Progenitor cell of endocrine pancreas (in vitro differentiated cells): ENCODE results near the gene PRSS38. TPM values are rescaled to one million over a fixed set of nuclear protein-coding genes. Genes with fewer than 3 reads are reported as not detected.

Experiments used
- DNase-seq: peaks from one replicate; pipeline ENCODE4 v3.0.0; 2021; ENCODE audit warnings: low spot score; ENCODE audit not compliant: unreplicated experiment
- H3K27ac Mint-ChIP-seq: 2 replicates; pipeline ENCODE4 v1.8.0; 2021; ENCODE audit warnings: mild to moderate bottlenecking, moderate library complexity, mixed read lengths
- H3K27me3 Mint-ChIP-seq: 2 replicates; pipeline ENCODE4 v1.8.0; 2021; ENCODE audit warnings: mixed read lengths
- H3K36me3 Mint-ChIP-seq: 2 replicates; pipeline ENCODE4 v1.8.0; 2022; ENCODE audit warnings: mixed read lengths; ENCODE audit not compliant: insufficient read depth
- H3K4me1 Mint-ChIP-seq: 2 replicates; pipeline ENCODE4 v1.8.0; 2021; ENCODE audit warnings: low read depth, mixed read lengths
- H3K4me3 Mint-ChIP-seq: 2 replicates; pipeline ENCODE4 v1.8.0; 2021; ENCODE audit warnings: low read depth, mild to moderate bottlenecking, moderate library complexity, mixed read lengths
- H3K9me3 Mint-ChIP-seq: 2 replicates; pipeline ENCODE4 v1.8.0; 2021; ENCODE audit warnings: low read depth, mixed read lengths
- total RNA-seq: library from RNA; stranded (reverse); gene quantifications from 2 replicates; pipeline ENCODE4 v1.2.1, GENCODE V29; 2021
- TF ChIP-seq, protein P1 (sequence below): fragments of 200-600 bp; sonication (generic); IDR thresholded peaks from one replicate; pipeline ENCODE4 v1.5.0; 2021; ENCODE audit warnings: antibody characterized with exemption, mild to moderate bottlenecking; ENCODE audit not compliant: unreplicated experiment

PRSS38 gene
- total RNA-seq, 1 donor from 2014 or later: not detected

DNA sequence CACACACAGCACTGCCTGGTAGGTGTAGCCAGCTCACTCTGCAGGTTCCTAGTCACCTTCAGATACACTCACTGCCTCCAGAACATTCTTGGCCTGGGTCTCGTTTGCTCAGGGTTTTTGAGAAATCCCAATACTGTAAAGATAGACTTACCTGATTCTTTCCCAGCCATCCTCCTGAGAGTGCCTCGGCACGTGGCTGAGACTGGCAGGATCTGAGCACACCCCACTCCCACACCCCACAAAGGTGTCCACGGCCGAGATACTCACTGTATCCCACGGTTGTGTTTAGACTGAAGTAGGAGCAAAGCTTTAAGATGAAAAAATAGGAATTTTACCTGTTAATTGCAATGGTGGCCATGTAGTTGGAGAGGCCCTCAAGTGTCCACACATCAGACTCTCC, 46.8 kb upstream of the PRSS38 start:
- Mint-ChIP-seq H3K4me3 (no peak overlapping the region), H3K4me1 (peaks cover 3% of the 10 kb centered on the region), H3K9me3 (no peaks in the 10 kb centered on the region), H3K27me3 (no peaks in the 10 kb centered on the region), H3K27ac (no peak overlapping the region), H3K36me3 (peaks cover 14% of the 10 kb centered on the region)
- DNase-seq: no peak
- TF ChIP-seq, protein P1, sequence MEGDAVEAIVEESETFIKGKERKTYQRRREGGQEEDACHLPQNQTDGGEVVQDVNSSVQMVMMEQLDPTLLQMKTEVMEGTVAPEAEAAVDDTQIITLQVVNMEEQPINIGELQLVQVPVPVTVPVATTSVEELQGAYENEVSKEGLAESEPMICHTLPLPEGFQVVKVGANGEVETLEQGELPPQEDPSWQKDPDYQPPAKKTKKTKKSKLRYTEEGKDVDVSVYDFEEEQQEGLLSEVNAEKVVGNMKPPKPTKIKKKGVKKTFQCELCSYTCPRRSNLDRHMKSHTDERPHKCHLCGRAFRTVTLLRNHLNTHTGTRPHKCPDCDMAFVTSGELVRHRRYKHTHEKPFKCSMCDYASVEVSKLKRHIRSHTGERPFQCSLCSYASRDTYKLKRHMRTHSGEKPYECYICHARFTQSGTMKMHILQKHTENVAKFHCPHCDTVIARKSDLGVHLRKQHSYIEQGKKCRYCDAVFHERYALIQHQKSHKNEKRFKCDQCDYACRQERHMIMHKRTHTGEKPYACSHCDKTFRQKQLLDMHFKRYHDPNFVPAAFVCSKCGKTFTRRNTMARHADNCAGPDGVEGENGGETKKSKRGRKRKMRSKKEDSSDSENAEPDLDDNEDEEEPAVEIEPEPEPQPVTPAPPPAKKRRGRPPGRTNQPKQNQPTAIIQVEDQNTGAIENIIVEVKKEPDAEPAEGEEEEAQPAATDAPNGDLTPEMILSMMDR: no peak

GRCh38 chr1:227769047-227769935, 46.2 kb upstream of the PRSS38 start:
- TF ChIP-seq, protein P1: no peak
- H3K27me3 Mint-ChIP-seq: no peaks in the 10 kb centered on the region
- no peaks in the 10 kb centered on the region for H3K9me3 Mint-ChIP-seq
- no peak overlapping the region for H3K27ac Mint-ChIP-seq
- H3K4me1 Mint-ChIP-seq: peaks cover 3% of the 10 kb centered on the region
- no peak for DNase-seq
- H3K4me3 Mint-ChIP-seq: no peak overlapping the region
- peaks cover 14% of the 10 kb centered on the region for H3K36me3 Mint-ChIP-seq

GRCh38 chr1:227769936-227770494, 45.5 kb upstream of the PRSS38 start:
- Mint-ChIP-seq H3K4me3 (no peak overlapping the region), H3K27me3 (no peaks in the 10 kb centered on the region), H3K36me3 (peaks cover 14% of the 10 kb centered on the region), H3K4me1 (peaks cover 3% of the 10 kb centered on the region), H3K9me3 (no peaks in the 10 kb centered on the region), H3K27ac (no peak overlapping the region)
- TF ChIP-seq, protein P1: no peak
- DNase-seq: no peak

- DNase-seq: no peak
- Mint-ChIP-seq H3K4me1 (peaks cover 3% of the 10 kb centered on the region), H3K9me3 (no peaks in the 10 kb centered on the region), H3K36me3 (peaks cover 14% of the 10 kb centered on the region), H3K27ac (no peak overlapping the region), H3K27me3 (no peaks in the 10 kb centered on the region), H3K4me3 (no peak overlapping the region)
- TF ChIP-seq, protein P1: no peak
These were observed 44.7 kb upstream of the PRSS38 start for GRCh38 chr1:227770812-227771211.

- H3K27me3 Mint-ChIP-seq: no peaks in the 10 kb centered on the region
- DNase-seq: no peak
- no peaks in the 10 kb centered on the region for H3K9me3 Mint-ChIP-seq
- H3K4me3 Mint-ChIP-seq: no peak overlapping the region
- TF ChIP-seq, protein P1: no peak
- H3K36me3 Mint-ChIP-seq: peaks cover 14% of the 10 kb centered on the region
- no peaks in the 10 kb centered on the region for H3K4me1 Mint-ChIP-seq
- no peak overlapping the region for H3K27ac Mint-ChIP-seq
These were observed 44.1 kb upstream of the PRSS38 start for GRCh38 chr1:227771326-227771725.
